HG03469 (cell line): ENCODE data around the gene AFG3L2.

ENCODE experiments used
- ATAC-seq: cut with Tn5 transposase; IDR thresholded peaks from one replicate; pipeline ENCODE4 v1.9.1; 2021; ENCODE audit warnings: mild to moderate bottlenecking, moderate library complexity, moderate number of reproducible peaks; ENCODE audit not compliant: unreplicated experiment

AFG3L2 gene

DNA sequence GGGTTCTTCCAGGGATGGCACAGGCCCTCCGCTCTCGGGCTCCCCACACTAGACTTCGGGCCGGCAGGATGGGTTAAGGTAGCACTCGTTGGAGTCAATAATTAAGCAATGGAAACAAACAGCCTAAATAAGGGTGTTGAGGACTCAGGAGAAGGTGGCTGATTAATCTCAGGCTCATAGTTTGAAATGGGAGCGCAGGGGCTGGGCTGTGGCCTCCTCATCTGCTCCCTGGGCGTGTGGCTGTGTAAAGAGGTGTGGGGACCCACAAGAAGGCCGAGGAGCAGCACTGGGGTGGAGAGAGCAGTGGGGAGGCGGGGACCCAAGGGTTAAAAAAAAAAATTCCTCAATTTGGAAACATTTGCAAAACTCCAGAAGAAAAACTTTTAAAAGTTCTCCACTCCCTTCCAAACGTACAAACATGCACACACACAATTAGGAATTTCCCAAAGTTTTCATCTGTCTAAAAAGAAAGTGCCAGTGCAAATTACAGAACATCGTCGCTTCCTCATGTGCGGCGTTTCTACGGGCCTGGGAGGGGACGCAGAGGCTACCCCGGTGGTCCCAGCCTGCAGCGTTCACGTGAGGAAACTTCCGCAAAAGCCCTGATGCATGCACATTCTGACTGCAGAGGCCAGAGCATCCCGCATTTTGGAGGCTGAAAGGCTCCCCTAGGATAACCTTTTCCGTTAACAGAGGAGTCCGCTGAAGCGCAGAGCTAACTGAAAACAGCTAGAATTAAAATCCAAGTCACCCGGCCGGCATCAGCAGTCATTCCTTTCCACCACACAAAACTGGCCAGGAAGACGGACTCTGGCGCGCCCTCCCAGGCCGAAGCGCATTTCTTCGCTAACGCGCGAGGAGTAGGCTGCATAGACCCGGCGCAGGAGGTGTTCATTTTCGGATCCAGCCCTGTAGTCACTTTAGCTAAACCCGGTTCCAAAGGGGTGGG, 70.0 kb downstream of the AFG3L2 start:
- no peak for ATAC-seq

DNA sequence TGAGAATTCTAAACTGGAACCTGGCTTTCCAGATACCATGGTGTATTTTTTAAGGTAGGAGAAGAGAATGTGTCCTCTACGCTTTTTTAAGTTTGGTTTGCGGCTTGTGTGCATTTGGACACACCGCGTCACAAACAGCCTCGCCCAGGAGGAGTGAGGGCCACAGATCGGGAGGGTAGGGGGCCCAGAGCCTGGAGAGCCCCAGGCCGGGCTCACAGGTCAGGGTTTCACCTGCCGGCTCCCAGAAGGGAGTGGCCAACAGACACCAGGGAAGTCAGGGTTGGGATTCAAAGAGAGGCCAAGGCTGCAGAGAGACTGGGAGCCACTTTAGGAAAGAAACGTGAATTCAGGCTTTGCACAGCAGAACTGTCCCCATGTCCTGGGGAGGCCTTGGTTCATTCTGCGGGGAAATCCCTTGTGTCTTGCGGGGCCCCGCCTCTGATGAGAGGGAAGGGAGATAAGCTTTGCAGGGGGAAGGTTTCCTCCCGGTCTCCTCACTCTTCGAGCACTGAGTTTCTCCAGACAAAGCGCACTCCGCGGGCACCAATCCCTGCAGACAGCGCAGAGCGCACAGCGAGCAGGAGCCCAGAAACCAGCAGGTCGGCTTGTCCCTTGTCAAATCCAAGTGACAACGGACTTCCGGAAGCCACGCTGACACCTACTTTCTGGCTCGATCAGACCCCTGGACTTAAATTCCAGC, 70.9 kb downstream of the AFG3L2 start:
- ATAC-seq: no peak

GRCh38 chr18:12305211-12305610, 71.8 kb downstream of the AFG3L2 start:
- ATAC-seq: no peak

GRCh38 chr18:12304351-12305210, 72.4 kb downstream of the AFG3L2 start:
- no peak for ATAC-seq

GRCh38 chr18:12302391-12303147, 74.5 kb downstream of the AFG3L2 start:
- ATAC-seq: no peak

DNA sequence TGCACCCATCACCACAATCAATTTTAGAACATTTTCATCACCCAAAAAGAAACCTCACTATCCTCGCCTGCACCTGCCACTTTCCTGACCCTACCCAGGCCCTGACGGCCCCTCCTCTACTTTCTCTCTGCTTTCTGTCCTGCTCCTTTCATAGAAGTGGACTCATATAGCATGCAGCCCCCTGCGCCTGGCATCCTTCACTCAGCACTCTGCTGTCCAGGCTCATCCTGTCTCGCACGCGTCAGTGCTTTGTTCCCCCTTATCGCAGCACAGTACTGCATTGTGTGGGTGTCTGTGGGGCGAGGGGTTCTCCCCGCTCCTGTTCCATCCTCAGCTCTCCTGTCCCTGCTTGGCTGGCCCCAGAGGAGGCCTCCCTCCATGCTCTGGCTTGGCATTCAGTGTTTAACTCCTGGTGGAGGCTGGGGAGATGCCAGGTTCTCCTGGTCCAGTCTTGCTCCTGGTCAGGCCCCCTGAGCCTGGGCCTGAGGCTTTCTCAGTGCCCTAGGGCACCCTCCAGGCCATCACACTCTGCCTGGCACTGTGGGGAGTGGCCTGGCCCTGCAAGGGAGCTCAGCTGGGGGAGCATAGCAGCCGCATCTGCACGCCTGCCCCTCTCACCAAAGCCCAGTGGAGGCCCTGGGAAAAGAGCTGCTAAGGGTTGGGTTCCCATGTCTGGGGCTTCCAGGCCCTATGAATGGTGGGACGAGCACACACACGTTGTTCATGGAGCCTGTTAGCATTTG, 75.6 kb downstream of the AFG3L2 start:
- ATAC-seq: no peak

GRCh38 chr18:12299862-12300261, 77.2 kb downstream of the AFG3L2 start:
- no peak for ATAC-seq

DNA sequence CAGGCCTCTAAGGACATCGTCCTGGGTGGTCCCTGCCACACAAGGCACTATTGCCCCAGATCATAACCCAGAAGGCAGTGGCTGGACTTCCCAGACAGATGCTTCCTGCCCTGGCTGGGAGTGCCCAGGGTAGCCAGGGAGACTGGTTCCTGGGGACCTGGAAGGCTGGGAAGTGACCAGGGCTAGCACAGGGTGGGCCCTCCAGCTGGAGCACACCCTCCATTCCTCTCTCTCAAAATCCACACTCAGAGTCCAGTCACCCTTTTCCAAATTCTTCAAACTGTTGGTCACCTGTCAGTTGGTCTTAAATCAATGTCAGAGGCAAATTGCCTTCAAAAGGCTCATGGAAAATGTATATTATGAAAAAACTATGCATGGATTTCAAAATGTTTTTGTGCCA, 80.6 kb downstream of the AFG3L2 start:
- no peak for ATAC-seq

DNA sequence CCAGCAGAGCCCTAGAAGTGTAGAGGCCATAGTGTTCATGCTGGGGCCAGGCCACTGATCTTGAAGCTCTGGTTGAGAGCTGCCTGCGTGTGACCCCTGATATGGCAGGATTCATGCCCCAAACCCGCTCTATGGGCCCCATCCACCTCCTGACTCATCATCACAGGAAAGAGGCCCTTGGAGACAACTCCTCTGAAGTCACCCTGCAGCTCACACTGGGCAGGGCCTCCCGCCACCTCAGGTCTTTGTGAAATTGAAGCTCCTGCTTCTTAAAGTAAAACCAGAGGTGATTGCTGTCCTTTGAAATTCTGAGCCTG, 81.0 kb downstream of the AFG3L2 start:
- no peak for ATAC-seq

- ATAC-seq: no peak
These were observed 81.5 kb downstream of the AFG3L2 start for GRCh38 chr18:12295389-12296086.

DNA sequence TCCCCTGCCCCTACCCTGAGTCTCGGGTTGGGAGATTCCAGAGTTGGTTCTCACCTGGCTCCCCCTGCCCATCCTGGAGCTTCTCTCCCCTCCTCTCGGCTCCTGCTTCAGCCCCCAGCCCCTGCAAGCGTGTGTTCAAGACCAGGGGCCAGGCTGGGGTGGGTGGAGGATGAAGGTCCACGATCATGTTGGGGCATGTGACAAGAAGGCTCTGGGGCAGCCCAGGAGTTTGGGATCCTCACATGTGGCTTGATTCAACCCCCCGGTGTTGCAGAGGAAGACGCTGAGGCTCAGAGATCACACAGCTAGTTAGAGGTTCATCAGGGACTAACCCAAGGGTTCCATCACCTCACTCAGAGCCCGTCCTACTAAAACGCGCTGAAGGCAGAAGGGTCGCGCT, 83.2 kb downstream of the AFG3L2 start:
- ATAC-seq: no peak

DNA sequence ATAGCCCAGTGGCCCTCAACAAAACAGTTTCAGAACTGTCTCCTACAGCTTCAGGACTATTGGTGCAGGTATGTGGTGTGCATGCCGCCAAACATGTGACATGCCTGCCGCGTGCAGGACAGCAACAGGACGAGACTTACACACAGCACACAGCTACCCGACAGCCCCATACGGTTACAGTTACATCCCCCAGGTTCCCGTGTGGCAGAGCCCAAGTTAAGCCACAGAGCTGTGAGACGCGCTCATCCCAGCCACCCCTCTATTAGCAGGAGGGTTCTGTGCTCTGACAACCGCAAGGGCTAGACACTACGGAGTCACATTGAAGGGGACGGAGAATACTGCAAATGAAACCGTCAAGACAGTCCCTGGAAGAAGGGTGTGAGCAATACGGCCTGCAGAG, 85.3 kb downstream of the AFG3L2 start:
- ATAC-seq: no peak

- ATAC-seq: no peak
These were observed 85.9 kb downstream of the AFG3L2 start for GRCh38 chr18:12291161-12291560.

GRCh38 chr18:12290086-12290485, 86.9 kb downstream of the AFG3L2 start:
- ATAC-seq: no peak

DNA sequence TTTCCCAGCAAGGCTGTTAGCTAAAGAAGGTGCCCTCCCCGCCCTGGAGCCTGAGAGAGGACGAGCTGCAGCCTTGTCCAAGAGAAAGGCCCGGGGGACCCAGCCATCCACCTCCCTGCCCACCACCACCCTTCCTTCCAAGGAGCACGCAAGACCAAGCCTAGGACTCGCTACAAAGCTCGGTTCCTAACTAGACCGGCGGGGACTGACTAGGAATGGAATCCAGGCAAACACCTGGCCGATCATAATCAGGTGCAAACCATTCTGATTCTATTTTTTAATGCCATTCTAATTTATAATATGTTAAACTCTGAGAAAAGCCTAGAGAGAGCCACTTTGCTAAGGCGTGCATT, 88.6 kb downstream of the AFG3L2 start:
- ATAC-seq: no peak

DNA sequence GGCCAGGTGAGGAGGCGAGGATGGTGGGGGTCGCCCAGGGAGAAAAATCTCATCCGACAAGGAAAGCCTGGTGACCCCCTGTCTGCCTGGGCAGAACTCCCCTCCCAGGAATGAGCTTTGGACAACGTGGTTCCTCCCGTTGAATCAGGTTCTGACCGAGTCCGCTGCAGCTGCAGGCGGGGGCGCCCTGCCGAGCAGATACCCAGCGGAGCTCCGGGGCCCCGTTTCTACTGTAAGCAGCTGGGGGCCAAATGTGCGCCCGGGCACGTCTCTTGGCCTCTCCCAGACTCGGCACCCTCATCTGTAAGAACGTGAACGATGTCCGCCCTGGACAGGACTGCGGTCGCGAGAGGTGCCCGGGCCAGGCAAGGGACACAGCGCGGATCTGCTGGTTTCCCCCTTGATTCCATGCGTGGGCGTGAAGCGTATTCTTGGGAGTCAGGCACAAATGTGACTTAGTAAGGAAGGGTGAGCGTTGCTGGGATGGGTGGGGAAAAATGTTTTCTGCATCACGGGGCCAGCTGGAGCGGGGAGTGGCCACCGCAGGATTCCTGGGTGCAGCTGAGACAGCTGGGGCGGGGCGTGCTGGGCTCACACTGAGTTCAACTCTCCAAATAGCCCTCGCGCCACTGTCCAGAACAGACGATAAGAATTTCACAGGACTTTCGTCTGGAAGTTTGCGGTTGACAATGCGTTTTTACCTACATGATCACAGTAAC, 89.2 kb downstream of the AFG3L2 start:
- no peak for ATAC-seq

DNA sequence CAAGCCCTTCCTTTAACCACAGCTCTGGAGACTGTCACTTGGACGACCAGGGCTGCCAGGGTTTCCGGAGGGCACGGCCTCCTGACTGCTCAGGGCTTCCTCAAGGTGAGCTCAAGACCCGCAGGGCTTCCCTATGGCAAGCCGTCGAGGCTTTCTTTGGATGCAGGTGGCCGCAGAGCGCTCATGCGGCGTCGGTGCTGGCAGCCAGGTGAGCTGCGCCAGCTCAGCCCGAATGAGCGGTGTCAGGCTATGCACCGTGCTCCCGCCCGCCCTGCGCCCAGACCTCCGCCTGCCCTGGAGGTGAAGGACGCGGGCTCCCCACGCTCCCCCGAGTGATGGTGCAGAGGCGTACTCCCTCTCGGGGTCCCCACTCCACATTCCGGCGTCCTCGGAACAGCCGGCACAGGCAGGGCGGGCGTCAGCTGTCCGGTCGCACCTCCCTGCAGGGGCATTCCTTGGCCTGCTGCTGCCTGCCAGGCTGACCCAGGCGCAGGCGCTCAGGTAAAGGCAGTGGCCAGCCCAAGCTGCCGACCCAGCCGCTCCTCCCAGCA, 89.8 kb downstream of the AFG3L2 start:
- no peak for ATAC-seq

DNA sequence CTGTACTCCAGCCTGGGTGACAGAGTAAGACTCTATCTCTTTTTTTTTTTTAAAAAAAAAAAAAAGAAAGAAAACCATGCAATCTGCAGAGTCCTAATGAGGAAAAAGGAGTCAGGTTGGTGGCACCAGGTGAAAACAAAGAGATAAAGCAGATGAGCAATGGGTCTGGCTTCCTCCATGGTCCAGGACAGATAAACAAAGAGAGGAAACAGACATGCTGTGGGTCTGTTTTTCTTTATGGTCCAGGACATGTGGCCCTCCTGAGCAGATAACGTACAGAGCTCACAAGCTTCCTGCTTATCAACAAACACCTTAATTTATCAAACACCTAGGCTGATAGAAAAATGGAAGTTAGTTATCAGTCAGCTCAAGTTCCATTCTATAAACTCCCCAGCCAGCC, 93.4 kb downstream of the AFG3L2 start:
- no peak for ATAC-seq

DNA sequence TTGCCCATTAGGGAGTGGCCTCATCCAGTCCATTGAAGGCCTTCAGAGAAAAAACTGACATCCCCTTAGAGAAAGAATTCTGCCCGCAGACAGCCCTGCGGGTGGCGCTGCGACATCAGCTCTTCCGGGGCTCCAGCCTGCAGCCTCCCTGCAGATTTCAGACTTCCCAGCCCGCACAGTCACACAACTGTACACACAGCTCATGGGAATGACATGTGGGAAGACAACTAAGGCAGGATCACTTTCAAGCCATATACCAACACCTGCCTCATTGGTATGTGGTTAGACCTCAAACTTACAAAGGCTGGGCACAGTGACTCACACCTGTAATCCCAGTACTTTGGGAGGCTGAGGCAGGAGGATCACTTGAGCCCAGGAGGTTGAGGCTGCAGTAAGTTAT, 93.8 kb downstream of the AFG3L2 start:
- ATAC-seq: no peak
